ENCODE measurements around the gene SYT7.

Gene SYT7

DNA sequence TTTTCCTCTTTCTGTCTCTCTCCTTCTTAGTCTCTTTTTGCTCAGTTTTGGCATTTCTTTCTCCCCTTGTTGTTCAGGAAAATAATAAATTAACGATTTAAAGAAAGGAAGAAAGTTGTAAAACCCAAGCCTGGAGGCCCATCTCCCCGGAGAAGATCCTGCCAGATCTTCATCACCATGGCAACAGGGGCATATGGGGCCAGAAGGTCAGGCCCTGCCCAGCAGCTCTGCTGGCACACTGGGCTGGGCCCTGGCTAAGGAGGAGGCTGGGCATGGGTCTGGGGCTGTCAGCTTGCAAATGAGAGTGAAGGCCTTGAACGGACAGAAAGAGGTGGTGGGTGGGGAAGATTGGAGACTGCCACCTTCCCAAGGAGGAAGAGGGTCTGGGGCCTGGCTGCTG is 69.5 kb downstream of the SYT7 start:
- Histone ChIP-seq H3K4me1 (no peaks in the 10 kb centered on the region), H3K36me3 (replicated peaks) (no peaks in the 10 kb centered on the region), H3K4me3 (no peak overlapping the region), H3K9me3 (no peaks in the 10 kb centered on the region), H3K27me3 (ENCODE audit: low read depth) (peaks cover 82% of the 10 kb centered on the region)
- in situ Hi-C loops (cut with MboI; ENCODE audit: low sequenced_read_pairs), result no loop called here
- DNase-seq (ENCODE audit: low spot score in 2 of 2), result no peak

DNA sequence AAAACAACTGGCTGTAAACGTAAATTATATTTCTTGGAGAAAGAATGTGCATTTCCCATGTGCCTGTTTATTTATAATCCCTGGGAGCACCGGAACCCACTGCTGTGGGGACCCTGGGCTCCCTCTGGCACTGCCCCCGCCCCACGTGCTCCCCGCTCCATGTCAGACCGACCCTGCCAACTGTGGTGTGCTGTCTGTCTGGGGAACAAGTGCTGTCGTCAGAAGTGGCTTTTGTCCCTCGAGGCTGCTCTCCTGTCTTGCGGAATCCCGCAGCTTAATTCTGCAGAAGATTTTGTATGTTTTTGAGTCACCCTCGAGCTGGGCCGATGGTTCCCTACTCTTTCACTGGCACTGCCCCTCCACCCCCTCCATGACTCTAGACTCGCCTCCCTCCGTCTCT is 69.9 kb downstream of the SYT7 start:
- H3K4me3 ChIP-seq, result no peak overlapping the region
- DNase-seq (ENCODE audit: low spot score in 2 of 2), result no peak
- no peaks in the 10 kb centered on the region for H3K36me3 ChIP-seq (replicated peaks)
- no peaks in the 10 kb centered on the region for H3K9me3 ChIP-seq
- in situ Hi-C loops (cut with MboI; ENCODE audit: low sequenced_read_pairs), result no loop called here
- peaks cover 87% of the 10 kb centered on the region for H3K27me3 ChIP-seq (ENCODE audit: low read depth)
- H3K4me1 ChIP-seq, result no peaks in the 10 kb centered on the region

DNA sequence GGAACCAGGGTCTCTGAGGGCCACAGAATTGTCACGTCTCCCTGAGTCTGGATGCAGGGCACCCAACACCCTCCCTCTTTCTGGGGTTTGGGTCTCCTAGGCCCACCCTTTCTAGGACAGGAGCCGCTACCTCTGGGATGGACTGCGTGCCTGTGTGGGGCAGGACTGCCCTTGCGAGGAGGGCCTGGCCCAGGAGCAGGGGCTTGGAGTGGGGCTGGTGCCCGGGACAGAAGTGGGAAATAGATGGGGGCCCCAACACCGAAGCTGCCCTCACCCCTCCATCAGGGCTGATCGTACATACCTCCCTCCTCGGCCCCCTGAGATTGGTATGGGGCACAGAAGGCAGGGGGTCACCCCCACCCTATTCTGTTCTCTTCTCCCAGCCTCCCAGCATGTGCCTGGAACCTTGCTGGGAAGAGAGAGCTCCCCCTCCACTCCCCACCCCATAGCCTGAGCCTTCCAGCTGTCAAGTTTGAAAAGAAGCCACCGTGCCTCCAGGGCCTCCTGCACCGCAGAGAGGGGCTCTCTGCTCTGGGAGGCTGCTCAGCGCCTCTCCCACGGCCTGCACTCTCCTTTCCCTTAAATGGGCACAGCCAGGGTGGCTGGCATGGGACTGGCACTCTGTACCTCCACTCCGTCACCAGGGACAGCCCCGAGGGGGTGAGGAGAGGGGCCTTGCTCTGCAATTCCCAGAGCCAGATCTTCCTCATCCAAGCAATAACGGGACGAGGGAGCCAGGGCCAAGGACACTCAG is 70.5 kb downstream of the SYT7 start:
- peaks cover 93% of the 10 kb centered on the region for H3K27me3 ChIP-seq (ENCODE audit: low read depth)
- H3K4me1 ChIP-seq, result no peaks in the 10 kb centered on the region
- in situ Hi-C loops (cut with MboI; ENCODE audit: low sequenced_read_pairs), result no loop called here
- H3K4me3 ChIP-seq, result no peak overlapping the region
- no peaks in the 10 kb centered on the region for H3K9me3 ChIP-seq
- no peaks in the 10 kb centered on the region for H3K36me3 ChIP-seq (replicated peaks)
- no peak for DNase-seq (ENCODE audit: low spot score in 2 of 2)

DNA sequence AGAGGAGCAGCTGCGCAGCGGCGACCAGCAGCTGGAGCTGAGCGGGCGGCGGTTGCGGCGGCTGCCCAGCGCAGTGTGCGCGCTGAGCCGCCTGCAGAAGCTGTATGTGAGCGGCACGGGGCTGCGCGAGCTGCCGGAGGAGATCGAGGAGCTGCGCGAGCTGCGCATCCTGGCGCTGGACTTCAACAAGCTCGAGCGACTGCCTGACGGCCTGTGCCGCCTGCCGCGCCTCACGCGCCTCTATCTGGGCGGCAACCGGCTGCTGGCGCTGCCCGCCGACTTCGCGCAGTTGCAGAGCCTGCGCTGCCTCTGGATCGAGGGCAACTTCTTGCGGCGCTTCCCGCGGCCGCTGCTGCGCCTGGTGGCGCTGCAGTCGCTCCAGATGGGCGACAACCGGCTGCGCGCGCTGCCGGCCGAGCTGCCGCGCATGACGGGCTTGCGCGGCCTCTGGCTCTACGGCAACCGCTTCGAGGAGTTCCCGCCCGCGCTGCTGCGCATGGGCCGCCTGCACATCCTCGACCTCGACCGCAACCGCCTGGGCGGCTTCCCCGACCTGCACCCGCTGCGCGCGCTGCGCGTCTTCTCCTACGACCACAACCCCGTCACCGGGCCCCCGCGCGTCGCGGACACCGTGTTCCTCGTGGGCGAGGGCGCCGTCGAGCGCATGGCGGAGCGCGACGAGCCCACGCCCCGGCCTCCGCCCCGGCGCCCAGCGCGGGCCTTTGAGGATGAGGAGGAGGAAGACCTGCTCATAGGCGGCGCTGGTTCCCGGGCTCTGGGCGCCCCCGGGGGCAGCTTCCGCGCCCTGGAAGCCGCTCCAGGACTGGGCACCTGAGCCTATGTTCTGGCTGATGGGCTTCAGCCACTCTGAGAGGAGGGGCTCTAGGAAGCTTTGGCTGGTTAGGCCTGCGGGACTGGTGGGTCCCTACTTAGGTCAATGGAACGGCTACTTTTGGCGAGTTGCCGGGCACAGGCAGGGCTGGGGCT is 71.5 kb downstream of the SYT7 start:
- in situ Hi-C loops (cut with MboI; ENCODE audit: low sequenced_read_pairs), result no loop called here
- Histone ChIP-seq H3K36me3 (replicated peaks) (no peaks in the 10 kb centered on the region), H3K4me3 (no peak overlapping the region), H3K27me3 (ENCODE audit: low read depth) (peaks cover 98% of the 10 kb centered on the region), H3K4me1 (no peaks in the 10 kb centered on the region), H3K9me3 (no peaks in the 10 kb centered on the region)
- DNase-seq (ENCODE audit: low spot score in 2 of 2), result peak; percentile 65 to 71

DNA sequence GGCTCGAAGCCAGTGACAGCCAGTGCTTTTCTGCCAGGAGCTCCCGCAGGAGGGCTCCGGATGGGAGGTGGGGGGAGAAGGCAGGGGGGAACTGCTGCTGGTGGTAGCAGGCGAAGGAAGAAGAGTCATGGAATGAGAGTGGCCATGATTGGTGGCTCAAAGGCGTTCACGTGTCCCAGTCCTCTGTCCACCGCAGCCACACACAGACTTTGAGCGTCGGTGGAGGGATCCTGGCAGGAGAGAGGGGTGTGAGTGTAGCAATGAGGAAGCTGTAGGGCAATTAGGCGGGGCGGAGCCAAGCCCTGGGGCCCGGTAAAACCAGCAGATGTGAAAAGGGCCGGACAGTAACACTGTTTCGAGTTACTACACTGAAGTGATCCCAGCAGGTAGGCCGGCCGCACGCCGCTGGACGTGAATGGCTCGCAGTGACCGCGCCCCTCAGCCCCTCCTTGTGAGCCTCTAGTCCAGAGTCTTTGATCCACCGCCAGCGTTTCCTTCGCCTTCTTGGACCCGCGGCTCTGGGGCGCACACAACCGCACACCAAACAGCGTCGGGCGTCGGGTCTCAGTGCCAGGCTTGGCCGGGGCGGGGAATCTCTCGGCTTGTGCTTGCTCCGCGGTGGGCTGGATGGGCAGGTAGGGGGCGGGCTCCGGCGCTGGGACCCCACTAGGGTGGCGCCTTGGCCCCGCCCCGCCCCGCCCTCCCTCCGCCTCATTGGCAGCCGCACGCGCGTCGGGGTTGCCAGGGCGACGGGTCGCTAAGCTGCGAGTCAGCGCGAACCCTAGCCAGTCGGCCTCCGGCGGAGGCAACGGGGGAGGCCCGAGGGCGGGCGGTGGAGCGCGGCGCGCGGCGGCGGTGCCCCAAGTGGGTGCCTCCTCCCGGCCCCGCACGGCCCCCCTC is 72.7 kb downstream of the SYT7 start, which contains the start of gene LRRC10B:
TSS of gene LRRC10B (plus strand) at position 788 of the 900 bp plus-strand sequence. CDS start 250 bp downstream, outside the sequence.
- in situ Hi-C loops (cut with MboI; ENCODE audit: low sequenced_read_pairs), result no loop called here
- H3K9me3 ChIP-seq, result no peaks in the 10 kb centered on the region
- H3K4me1 ChIP-seq, result no peaks in the 10 kb centered on the region
- H3K4me3 ChIP-seq, result no peak within 1 kb of the TSS
- peaks cover 98% of the 10 kb centered on the region for H3K27me3 ChIP-seq (ENCODE audit: low read depth)
- DNase-seq (ENCODE audit: low spot score in 2 of 2), result peak in 1 of 2 experiments; percentile 55
- H3K36me3 ChIP-seq (replicated peaks), result no peaks in the 10 kb centered on the region

DNA sequence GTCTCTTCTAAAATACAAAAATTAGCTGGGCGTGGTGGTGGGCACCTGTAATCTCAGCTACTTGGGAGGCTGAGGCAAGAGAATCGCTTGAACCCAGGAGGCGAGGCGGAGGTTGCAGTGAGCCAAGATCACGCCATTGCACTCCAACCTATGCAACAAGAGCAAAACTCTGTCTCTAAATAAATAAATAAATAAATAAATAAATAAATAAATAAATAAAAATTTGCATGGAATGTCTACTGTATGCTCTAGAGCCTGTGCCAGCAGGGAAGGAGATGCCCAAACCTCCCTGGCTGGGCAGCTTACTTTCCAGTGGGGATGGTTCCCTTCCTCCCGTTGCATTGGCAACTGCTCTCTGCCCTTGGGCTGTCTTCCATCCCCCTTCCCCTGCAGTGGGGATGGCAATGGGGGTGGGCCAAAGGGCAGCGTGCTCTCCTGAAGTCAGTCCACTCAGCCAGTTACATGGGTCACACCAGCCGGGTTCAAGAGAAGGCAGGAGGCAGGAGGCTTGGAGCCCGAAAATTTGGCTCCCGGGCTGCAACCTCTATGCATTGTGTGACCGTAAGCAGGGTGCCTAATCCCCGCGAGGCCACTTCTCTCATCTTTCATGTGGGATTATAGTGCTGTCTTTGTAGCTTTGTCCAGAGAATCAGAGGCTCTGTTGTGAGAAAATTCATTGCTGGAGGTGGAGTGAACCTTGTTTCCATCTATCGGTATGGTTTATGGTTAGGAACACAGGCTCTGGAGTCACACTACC is 73.7 kb downstream of the SYT7 start:
- Histone ChIP-seq H3K36me3 (replicated peaks) (no peaks in the 10 kb centered on the region), H3K4me1 (no peaks in the 10 kb centered on the region), H3K9me3 (no peaks in the 10 kb centered on the region), H3K27me3 (ENCODE audit: low read depth) (peaks cover 98% of the 10 kb centered on the region), H3K4me3 (no peak overlapping the region)
- DNase-seq (ENCODE audit: low spot score in 2 of 2), result no peak
- in situ Hi-C loops (cut with MboI; ENCODE audit: low sequenced_read_pairs), result no loop called here

DNA sequence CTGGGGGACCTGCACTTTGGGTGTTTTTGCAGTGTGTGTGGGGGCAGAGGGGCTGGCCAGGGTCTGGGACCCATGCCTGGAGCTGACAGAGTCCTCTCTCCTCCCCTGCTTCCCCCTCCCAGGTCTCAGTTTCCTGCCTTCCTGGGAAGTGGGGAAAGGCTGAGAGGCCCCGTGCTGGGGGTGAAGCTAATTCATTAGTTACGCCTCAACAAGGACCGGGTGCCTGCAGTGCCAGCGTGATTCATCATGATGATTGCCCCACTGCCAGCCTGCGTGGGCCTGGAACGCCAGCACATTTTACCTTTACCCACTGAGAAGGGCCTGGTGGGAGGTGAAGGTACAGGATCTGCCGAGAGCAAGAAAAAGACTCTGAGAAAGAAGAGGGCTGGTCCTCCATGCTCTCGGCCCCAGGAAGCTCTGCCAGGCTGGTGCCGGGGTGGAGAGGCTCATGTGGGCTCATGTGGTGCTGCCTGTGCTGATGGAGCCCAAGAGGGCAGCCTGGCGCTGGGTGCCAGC is 75.2 kb downstream of the SYT7 start:
- in situ Hi-C loops (cut with MboI; ENCODE audit: low sequenced_read_pairs), result no loop called here
- H3K4me3 ChIP-seq, result no peak overlapping the region
- no peaks in the 10 kb centered on the region; the same call in 1 of the 2 replicates for H3K4me1 ChIP-seq
- DNase-seq (ENCODE audit: low spot score in 2 of 2), result no peak
- no peaks in the 10 kb centered on the region for H3K36me3 ChIP-seq (replicated peaks)
- peaks cover 98% of the 10 kb centered on the region for H3K27me3 ChIP-seq (ENCODE audit: low read depth)
- H3K9me3 ChIP-seq, result no peaks in the 10 kb centered on the region

DNA sequence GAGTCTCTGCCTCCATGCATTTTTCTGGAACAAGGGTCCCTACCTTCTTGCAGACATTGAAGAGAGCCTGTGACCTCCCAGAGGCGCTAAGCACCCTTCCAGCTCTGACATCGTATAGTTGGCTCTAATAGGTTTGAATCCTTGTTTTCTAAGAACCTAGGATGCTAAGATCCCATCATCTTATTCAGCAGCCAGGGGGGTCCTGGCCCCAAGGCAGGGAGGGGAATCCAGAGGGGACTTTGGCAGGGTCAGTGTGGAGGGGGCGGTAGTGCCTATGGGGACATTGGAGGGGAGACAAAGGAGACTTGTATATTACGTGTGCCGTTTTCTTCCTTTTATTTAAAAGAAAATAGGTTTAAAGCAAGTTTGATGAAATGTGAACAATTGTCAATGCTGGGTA is 75.8 kb downstream of the SYT7 start:
- DNase-seq (ENCODE audit: low spot score in 2 of 2), result no peak
- peaks cover 94% of the 10 kb centered on the region for H3K27me3 ChIP-seq (ENCODE audit: low read depth)
- no peak overlapping the region for H3K4me3 ChIP-seq
- H3K9me3 ChIP-seq, result no peaks in the 10 kb centered on the region
- in situ Hi-C loops (cut with MboI; ENCODE audit: low sequenced_read_pairs), result no loop called here
- peaks cover 4% of the 10 kb centered on the region for H3K4me1 ChIP-seq
- no peaks in the 10 kb centered on the region for H3K36me3 ChIP-seq (replicated peaks)

DNA sequence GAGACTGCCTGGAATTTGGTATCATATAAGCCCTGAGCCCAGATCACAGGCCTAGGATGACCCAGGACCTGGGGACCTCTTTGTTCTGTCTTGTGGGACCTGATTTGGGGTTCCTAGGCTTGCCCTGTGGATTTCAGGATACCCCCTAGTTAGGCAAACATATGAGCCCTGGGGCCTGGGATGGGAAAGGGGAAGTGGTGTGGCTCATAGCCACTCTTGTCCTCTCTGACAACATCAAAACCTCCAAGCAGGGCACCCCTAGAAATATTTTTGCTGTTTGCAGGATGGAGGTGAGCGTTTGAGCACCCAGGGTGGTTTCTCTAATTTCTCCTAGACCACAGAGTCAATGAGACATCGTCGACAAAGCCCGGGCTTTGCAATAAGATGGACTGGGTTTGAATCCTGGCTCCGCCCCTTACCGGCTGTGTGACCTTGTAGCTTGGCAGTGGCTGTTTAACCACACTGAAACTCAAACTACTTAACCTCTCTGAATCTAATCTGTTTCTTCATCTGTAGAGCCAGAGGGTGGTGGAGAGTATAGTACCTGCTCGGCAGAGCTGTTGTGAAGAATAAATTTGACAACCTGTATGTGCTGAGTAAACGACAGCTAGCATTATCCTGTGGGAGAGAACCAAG is 77.6 kb downstream of the SYT7 start:
- no peaks in the 10 kb centered on the region for H3K36me3 ChIP-seq (replicated peaks)
- DNase-seq (ENCODE audit: low spot score in 2 of 2), result no peak
- H3K4me3 ChIP-seq, result no peak overlapping the region
- H3K9me3 ChIP-seq, result no peaks in the 10 kb centered on the region
- peaks cover 89% of the 10 kb centered on the region for H3K27me3 ChIP-seq (ENCODE audit: low read depth)
- in situ Hi-C loops (cut with MboI; ENCODE audit: low sequenced_read_pairs), result no loop called here
- peaks cover 7% of the 10 kb centered on the region for H3K4me1 ChIP-seq

DNA sequence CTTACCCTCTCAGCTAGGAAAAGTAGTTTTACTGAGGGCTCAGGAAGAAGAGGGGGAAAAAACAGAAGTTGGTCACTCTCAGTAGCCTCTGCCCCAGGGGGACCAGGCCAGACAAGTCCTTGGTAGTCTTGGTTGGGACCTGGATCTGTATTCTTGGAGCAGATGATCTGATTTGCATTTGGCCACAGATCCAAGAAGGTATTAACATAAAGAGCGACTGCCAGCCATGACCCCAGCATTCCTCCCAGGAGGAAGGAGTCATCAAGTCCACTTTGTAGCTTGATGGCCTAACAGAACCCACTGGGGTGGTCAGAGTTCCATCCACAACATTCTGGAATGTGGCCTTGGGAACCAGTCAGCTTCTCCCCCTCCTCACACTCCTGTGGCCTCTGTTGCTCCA is 78.4 kb downstream of the SYT7 start:
- in situ Hi-C loops (cut with MboI; ENCODE audit: low sequenced_read_pairs), result no loop called here
- Histone ChIP-seq H3K9me3 (no peaks in the 10 kb centered on the region), H3K4me1 (peaks cover 7% of the 10 kb centered on the region), H3K4me3 (no peak overlapping the region), H3K36me3 (replicated peaks) (no peaks in the 10 kb centered on the region), H3K27me3 (ENCODE audit: low read depth) (peaks cover 89% of the 10 kb centered on the region)
- no peak for DNase-seq (ENCODE audit: low spot score in 2 of 2)

DNA sequence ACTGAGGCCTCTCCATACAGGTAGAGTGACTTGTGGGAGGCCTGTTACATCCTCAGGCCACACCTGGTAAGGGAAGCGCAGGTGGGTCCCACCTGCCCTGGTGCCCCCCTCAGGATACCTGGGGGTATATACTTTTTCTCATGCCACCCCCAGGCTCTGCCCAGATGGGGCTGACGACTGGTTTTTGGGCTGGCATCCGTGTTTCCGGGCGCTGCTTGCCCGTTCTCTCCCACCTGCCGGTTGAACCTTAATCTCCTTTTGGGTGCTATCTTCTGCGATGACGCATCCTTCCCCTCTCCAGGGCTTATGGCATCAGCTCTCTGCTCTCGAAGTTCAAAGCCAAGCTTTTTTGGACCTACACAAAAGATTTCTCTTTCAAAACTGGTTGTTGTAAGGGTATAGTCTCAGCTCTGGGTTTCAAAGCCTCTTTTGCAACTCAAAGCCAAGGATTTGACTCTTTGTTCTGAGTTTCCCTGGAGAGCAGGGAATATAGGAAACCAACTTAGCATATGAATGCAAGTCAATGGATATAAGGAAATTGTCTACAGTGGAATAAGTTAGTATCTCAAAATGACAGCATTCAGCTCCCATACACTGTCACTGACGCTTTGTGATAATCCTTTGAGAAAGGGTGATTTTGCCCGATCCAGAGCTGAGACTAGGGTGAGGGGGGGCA is 80.9 kb downstream of the SYT7 start:
- in situ Hi-C loops (cut with MboI; ENCODE audit: low sequenced_read_pairs), result no loop called here
- Histone ChIP-seq H3K36me3 (replicated peaks) (no peaks in the 10 kb centered on the region), H3K9me3 (no peaks in the 10 kb centered on the region), H3K4me3 (no peak overlapping the region), H3K27me3 (ENCODE audit: low read depth) (peaks cover 89% of the 10 kb centered on the region), H3K4me1 (peaks cover 7% of the 10 kb centered on the region)
- DNase-seq (ENCODE audit: low spot score in 2 of 2), result peak; percentile 72 to 98

Measured in HAP-1 (cell line).